HCT116 (cell line): Measurements from ENCODE around the gene EGFR.

ENCODE experiments used
- EZH2phosphoT487 ChIP-seq: fragments of 200-600 bp; IDR thresholded peaks from 2 replicates; pipeline ENCODE4 v1.6.1; 2018; ENCODE audit warnings: antibody characterized with exemption, borderline replicate concordance
- JUND ChIP-seq: IDR thresholded peaks from 2 replicates; pipeline ENCODE4 v1.6.1; 2012
- TF ChIP-seq, protein P1 (sequence below), 3 experiments: fragments of 200-600 bp in 1 of 3; sonication (generic) in 1 of 3; IDR thresholded peaks in 2 of 3; conservative IDR thresholded peaks in 1 of 3; 2 replicates each; pipeline ENCODE4 v1.5.1; 2012 to 2017; ENCODE audit warnings: low read depth in 2 of 3, low read length in 2 of 3, antibody characterized with exemption in 1 of 3, borderline replicate concordance in 1 of 3, control low read depth in 1 of 3, mild to moderate bottlenecking in 1 of 3, mixed read lengths in 1 of 3, mixed run types in 1 of 3, moderate library complexity in 1 of 3; ENCODE audit not compliant: insufficient read depth in 1 of 3
- TF ChIP-seq, protein P2 (sequence below): IDR thresholded peaks from 2 replicates; pipeline ENCODE4 v1.6.1; 2011; ENCODE audit warnings: mild to moderate bottlenecking, low read length, moderate library complexity; ENCODE audit not compliant: insufficient replicate concordance; ENCODE audit errors: extremely low read depth

DNA sequence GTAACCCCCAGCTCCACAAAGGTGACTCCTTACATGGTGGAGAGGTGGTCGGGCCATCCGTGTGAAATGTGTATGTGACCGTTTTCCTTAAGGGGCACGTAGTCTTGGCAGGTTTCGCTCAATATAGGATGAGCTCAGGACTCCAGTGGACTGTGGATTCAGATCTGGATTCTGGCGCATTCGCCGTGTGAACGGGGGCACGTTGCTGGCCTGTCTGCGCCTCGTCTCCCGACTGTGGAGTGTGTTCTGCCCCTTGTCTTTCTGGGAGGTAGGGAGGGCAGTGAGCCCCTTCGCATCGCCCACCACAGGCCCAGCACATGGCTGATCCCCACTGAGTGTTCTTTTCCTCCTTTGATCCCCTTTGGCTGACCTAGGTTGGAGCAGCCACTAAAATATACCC lies 165.1 kb downstream of the EGFR start:
- TF ChIP-seq EZH2phosphoT487 (no peak), JUND (no peak)
- TF ChIP-seq, protein P1, sequence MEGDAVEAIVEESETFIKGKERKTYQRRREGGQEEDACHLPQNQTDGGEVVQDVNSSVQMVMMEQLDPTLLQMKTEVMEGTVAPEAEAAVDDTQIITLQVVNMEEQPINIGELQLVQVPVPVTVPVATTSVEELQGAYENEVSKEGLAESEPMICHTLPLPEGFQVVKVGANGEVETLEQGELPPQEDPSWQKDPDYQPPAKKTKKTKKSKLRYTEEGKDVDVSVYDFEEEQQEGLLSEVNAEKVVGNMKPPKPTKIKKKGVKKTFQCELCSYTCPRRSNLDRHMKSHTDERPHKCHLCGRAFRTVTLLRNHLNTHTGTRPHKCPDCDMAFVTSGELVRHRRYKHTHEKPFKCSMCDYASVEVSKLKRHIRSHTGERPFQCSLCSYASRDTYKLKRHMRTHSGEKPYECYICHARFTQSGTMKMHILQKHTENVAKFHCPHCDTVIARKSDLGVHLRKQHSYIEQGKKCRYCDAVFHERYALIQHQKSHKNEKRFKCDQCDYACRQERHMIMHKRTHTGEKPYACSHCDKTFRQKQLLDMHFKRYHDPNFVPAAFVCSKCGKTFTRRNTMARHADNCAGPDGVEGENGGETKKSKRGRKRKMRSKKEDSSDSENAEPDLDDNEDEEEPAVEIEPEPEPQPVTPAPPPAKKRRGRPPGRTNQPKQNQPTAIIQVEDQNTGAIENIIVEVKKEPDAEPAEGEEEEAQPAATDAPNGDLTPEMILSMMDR (IDR thresholded peaks at IDR 0.05 in 2 of 3, conservative IDR thresholded peaks at IDR 0.05 in 1 of 3; ENCODE audit: borderline replicate concordance in 1 of 3, insufficient read depth in 1 of 3, low read depth in 2 of 3, low read length in 2 of 3) = no peak
- TF ChIP-seq, protein P2, sequence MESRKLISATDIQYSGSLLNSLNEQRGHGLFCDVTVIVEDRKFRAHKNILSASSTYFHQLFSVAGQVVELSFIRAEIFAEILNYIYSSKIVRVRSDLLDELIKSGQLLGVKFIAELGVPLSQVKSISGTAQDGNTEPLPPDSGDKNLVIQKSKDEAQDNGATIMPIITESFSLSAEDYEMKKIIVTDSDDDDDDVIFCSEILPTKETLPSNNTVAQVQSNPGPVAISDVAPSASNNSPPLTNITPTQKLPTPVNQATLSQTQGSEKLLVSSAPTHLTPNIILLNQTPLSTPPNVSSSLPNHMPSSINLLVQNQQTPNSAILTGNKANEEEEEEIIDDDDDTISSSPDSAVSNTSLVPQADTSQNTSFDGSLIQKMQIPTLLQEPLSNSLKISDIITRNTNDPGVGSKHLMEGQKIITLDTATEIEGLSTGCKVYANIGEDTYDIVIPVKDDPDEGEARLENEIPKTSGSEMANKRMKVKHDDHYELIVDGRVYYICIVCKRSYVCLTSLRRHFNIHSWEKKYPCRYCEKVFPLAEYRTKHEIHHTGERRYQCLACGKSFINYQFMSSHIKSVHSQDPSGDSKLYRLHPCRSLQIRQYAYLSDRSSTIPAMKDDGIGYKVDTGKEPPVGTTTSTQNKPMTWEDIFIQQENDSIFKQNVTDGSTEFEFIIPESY = no peak
